ENCODE measurements around the gene MEI4. TPM values are rescaled to one million over a fixed set of nuclear protein-coding genes. Genes with fewer than 3 reads are reported as not detected.

The MEI4 gene
- total and polyA plus RNA-seq, 2 of the 13 experiments (the other 11 are each of a cell fraction or from before 2014, with no cell fraction given), result not detected

GRCh38 chr6:77834591-77834996 lies 181.8 kb downstream of the MEI4 start (continued):
- TF ChIP-seq ZNF781 (CRISPR knock-in tag; IDR thresholded peaks at IDR 0.05; ENCODE audit: borderline replicate concordance, not compliant biosample characterization) (no peak), ZNF788 (CRISPR knock-in tag; IDR thresholded peaks at IDR 0.05; ENCODE audit: borderline replicate concordance) (peak; percentile 37; the same call in 1 of the 2 replicates), NR2F1 (CRISPR knock-in tag; IDR thresholded peaks at IDR 0.05) (peak; percentile 70 to 79; a peak in 3 of 4 replicates), TCF12 (IDR thresholded peaks at IDR 0.05) (no peak), TCF12 (CRISPR knock-in tag; IDR thresholded peaks at IDR 0.05) (peak; percentile 69; the same call in 1 of the 2 replicates), HMG20B (CRISPR knock-in tag; conservative IDR thresholded peaks at IDR 0.05) (peak; percentile 89), MBD4 (IDR thresholded peaks at IDR 0.05; ENCODE audit: borderline replicate concordance, low read length) (peak; percentile 76; the same call in 1 of the 2 replicates), JUNB (CRISPR knock-in tag; IDR thresholded peaks at IDR 0.05; ENCODE audit: borderline replicate concordance) (peak; percentile 47; the same call in 1 of the 2 replicates), TBX2 (CRISPR knock-in tag; IDR thresholded peaks at IDR 0.05; ENCODE audit: borderline replicate concordance) (peak; percentile 94), KLF16 (CRISPR knock-in tag; IDR thresholded peaks at IDR 0.05) (peak in 1 of 2 experiments; percentile 81; a peak in 2 of 4 replicates), JUN (CRISPR knock-in tag; IDR thresholded peaks at IDR 0.05) (0 out of 2 replicates have a peak, but pooled peaks have one; percentile 32), NCOR1 (IDR thresholded peaks at IDR 0.05; ENCODE audit: borderline replicate concordance, low read length) (peak; percentile 81), HOXD1 (CRISPR knock-in tag; IDR thresholded peaks at IDR 0.05) (peak; percentile 73; the same call in 1 of the 2 replicates), NR2F2 (IDR thresholded peaks at IDR 0.05; ENCODE audit: borderline replicate concordance, low read depth) (peak; percentile 93), BCLAF1 (IDR thresholded peaks at IDR 0.05) (no peak), BRCA1 (CRISPR knock-in tag; IDR thresholded peaks at IDR 0.05) (peak; percentile 43; the same call in 1 of the 2 replicates), ZNF256 (CRISPR knock-in tag; conservative IDR thresholded peaks at IDR 0.05) (0 out of 2 replicates have a peak, but pooled peaks have one; percentile 32), HMGXB3 (CRISPR knock-in tag; IDR thresholded peaks at IDR 0.05; ENCODE audit: borderline replicate concordance) (0 out of 2 replicates have a peak, but pooled peaks have one; percentile 19), ZSCAN9 (CRISPR knock-in tag; IDR thresholded peaks at IDR 0.05; ENCODE audit: borderline replicate concordance) (peak; percentile 79; the same call in 1 of the 2 replicates)
- TF ChIP-seq, protein P1, sequence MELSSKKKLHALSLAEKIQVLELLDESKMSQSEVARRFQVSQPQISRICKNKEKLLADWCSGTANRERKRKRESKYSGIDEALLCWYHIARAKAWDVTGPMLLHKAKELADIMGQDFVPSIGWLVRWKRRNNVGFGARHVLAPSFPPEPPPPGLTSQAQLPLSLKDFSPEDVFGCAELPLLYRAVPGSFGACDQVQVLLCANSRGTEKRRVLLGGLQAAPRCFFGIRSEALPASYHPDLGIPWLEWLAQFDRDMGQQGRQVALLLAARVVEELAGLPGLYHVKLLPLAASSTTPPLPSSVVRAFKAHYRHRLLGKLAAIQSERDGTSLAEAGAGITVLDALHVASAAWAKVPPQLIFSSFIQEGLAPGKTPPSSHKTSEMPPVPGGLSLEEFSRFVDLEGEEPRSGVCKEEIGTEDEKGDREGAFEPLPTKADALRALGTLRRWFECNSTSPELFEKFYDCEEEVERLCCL (CRISPR knock-in tag; IDR thresholded peaks at IDR 0.05; ENCODE audit: borderline replicate concordance), result no peak
- TF ChIP-seq, protein P2, sequence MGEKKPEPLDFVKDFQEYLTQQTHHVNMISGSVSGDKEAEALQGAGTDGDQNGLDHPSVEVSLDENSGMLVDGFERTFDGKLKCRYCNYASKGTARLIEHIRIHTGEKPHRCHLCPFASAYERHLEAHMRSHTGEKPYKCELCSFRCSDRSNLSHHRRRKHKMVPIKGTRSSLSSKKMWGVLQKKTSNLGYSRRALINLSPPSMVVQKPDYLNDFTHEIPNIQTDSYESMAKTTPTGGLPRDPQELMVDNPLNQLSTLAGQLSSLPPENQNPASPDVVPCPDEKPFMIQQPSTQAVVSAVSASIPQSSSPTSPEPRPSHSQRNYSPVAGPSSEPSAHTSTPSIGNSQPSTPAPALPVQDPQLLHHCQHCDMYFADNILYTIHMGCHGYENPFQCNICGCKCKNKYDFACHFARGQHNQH (CRISPR knock-in tag; IDR thresholded peaks at IDR 0.05), result peak; percentile 73

All from HepG2 (cell line).